SK-N-SH (cell line): ENCODE results near the gene HS3ST1. TPM values are rescaled to one million over a fixed set of nuclear protein-coding genes. Genes with fewer than 3 reads are reported as not detected.

Experiments used
- CTCF ChIA-PET: fragments of 300-600, 350-600 bp; formaldehyde crosslinking; extraction: SDS; loops from one replicate; lab custom pipeline; 2021; lab: Yijun Ruan, JAX
- POLR2A ChIA-PET: fragments of 350-600 bp; sonication (Branson Sonifier 250); formaldehyde crosslinking; extraction: SDS; loops from one replicate; lab custom pipeline; 2020; ENCODE audit warnings: antibody characterized with exemption, inconsistent platforms; lab: Yijun Ruan, JAX
- DNase-seq: peaks from one replicate; pipeline ENCODE4 v3.0.0; 2012
- H2AFZ ChIP-seq: fragments of 200-600 bp; sonication (generic); 2 replicates; pipeline ENCODE4 v1.8.1; 2016; ENCODE audit warnings: antibody characterized with exemption, mild to moderate bottlenecking, low read depth
- H3F3A ChIP-seq: fragments of 200-600 bp; sonication (generic); replicated peaks from 2 replicates; pipeline ENCODE3; 2016; ENCODE audit warnings: antibody characterized with exemption, mild to moderate bottlenecking; ENCODE audit not compliant: insufficient read depth
- H3K27ac ChIP-seq, 2 experiments: fragments of 200-500 bp in 1 of 2; fragments of 200-600 bp in 1 of 2; sonication (Bioruptor generic) in 1 of 2; sonication (generic), shearing (Covaris generic) in 1 of 2; 2 replicates each; pipeline versions ENCODE4 v1.5.1 to v1.6.1; 2014 to 2016; ENCODE audit warnings: low read depth in 2 of 2, inconsistent platforms in 1 of 2, low read length in 1 of 2, mild to moderate bottlenecking in 1 of 2, mixed read lengths in 1 of 2
- H3K27me3 ChIP-seq: fragments of 200-600 bp; sonication (generic), shearing (Covaris generic); 2 replicates; pipeline ENCODE4 v1.6.1; 2016; ENCODE audit warnings: mixed run types; ENCODE audit not compliant: insufficient read depth
- H3K36me3 ChIP-seq, 2 experiments: fragments of 200-500 bp in 1 of 2; fragments of 200-600 bp in 1 of 2; sonication (Bioruptor generic) in 1 of 2; sonication (generic) in 1 of 2; replicated peaks in 1 of 2; 2 replicates each; pipeline versions ENCODE3 to v1.5.1; 2014 to 2016; ENCODE audit warnings: low read length in 1 of 2, mild to moderate bottlenecking in 1 of 2; ENCODE audit not compliant: insufficient read depth in 2 of 2, control insufficient read depth in 1 of 2
- H3K4me1 ChIP-seq, 2 experiments: fragments of 200-500 bp in 1 of 2; fragments of 200-600 bp in 1 of 2; sonication (Bioruptor generic) in 1 of 2; sonication (generic), shearing (Covaris generic) in 1 of 2; 2 replicates each; pipeline versions ENCODE4 v1.5.1 to v1.6.1; 2014 to 2016; ENCODE audit warnings: low read depth in 1 of 2, low read length in 1 of 2, mixed run types in 1 of 2; ENCODE audit not compliant: insufficient read depth in 2 of 2, control insufficient read depth in 1 of 2
- H3K4me2 ChIP-seq: fragments of 200-600 bp; sonication (generic), shearing (Covaris generic); 2 replicates; pipeline ENCODE4 v1.6.1; 2017; ENCODE audit warnings: mixed run types
- H3K4me3 ChIP-seq, 2 experiments: fragments of 200-500 bp in 1 of 2; fragments of 200-600 bp in 1 of 2; sonication (Bioruptor generic) in 1 of 2; sonication (generic), shearing (Covaris generic) in 1 of 2; 2 replicates each; pipeline versions ENCODE4 v1.5.1 to v1.8.1; 2014 to 2016; ENCODE audit warnings: low read depth in 2 of 2, inconsistent platforms in 1 of 2, low read length in 1 of 2, mild to moderate bottlenecking in 1 of 2, mixed read lengths in 1 of 2, moderate library complexity in 1 of 2
- H3K79me2 ChIP-seq: fragments of 200-600 bp; sonication (generic); 2 replicates; pipeline ENCODE4 v1.8.1; 2017; ENCODE audit warnings: mild to moderate bottlenecking; ENCODE audit not compliant: insufficient read depth
- H3K9ac ChIP-seq: fragments of 200-600 bp; sonication (generic); 2 replicates; pipeline ENCODE4 v1.6.1; 2017; ENCODE audit warnings: mixed run types
- H3K9me2 ChIP-seq: fragments of 200-600 bp; sonication (generic); 2 replicates; pipeline ENCODE4 v1.6.1; 2017; ENCODE audit warnings: mixed run types
- H3K9me3 ChIP-seq: fragments of 200-600 bp; sonication (generic); 2 replicates; pipeline ENCODE4 v1.6.1; 2017; ENCODE audit warnings: mixed run types, mild to moderate bottlenecking, moderate library complexity
- H4K20me1 ChIP-seq: fragments of 200-600 bp; sonication (generic); 2 replicates; pipeline ENCODE4 v1.6.1; 2017; ENCODE audit warnings: mild to moderate bottlenecking, mixed run types; ENCODE audit not compliant: insufficient read depth
- CHD2 ChIP-seq: fragments of 150-350 bp; IDR thresholded peaks from 2 replicates; pipeline ENCODE4 v1.6.1; 2018; ENCODE audit warnings: low read length; ENCODE audit not compliant: partially characterized antibody
- ELF1 ChIP-seq: IDR thresholded peaks from 2 replicates; pipeline ENCODE4 v1.4.0; 2012
- EZH2phosphoT487 ChIP-seq: fragments of 200-600 bp; sonication (generic); IDR thresholded peaks from 2 replicates; pipeline ENCODE4 v1.6.1; 2017; ENCODE audit warnings: low read depth, mixed run types, mild to moderate bottlenecking, antibody characterized with exemption, moderate library complexity, borderline replicate concordance
- POLR2AphosphoS5 ChIP-seq: IDR thresholded peaks from 2 replicates; pipeline ENCODE4 v1.6.1; 2012; ENCODE audit warnings: low read depth, low read length
- RCOR1 ChIP-seq: fragments of 150-350 bp; IDR thresholded peaks from 2 replicates; pipeline ENCODE4 v1.6.1; 2017; ENCODE audit warnings: antibody characterized with exemption, low read length
- RFX5 ChIP-seq: IDR thresholded peaks from 2 replicates; pipeline ENCODE4 v1.6.1; 2012; ENCODE audit warnings: mild to moderate bottlenecking, improper control_type of control experiment, low read length
- TCF12 ChIP-seq: IDR thresholded peaks from 2 replicates; pipeline ENCODE4 v1.4.0; 2012
- TEAD4 ChIP-seq: IDR thresholded peaks from 2 replicates; pipeline ENCODE4 v1.4.0; 2012; ENCODE audit warnings: mild to moderate bottlenecking, borderline replicate concordance; ENCODE audit not compliant: insufficient read depth
- WGBS: methylation state at CpG from one replicate; pipeline ENCODE4 v1.1.6; 2017; ENCODE audit warnings: low lambda C conversion rate; 5-methylcytosine and 5-hydroxymethylcytosine counted together
- polyA plus RNA-seq, 3 experiments: library from polyadenylated mRNA; depleted of rRNA; stranded (reverse); fragments of >200 nt; gene quantifications; 2 replicates each; pipeline ENCODE4 v1.2.3, GENCODE V29; 2012
- TF ChIP-seq, protein P1 (sequence below): IDR thresholded peaks from 2 replicates; pipeline ENCODE4 v1.6.1; 2012; ENCODE audit warnings: mild to moderate bottlenecking, low read depth, low read length, moderate library complexity
- TF ChIP-seq, protein P2 (sequence below): fragments of 150-350 bp; IDR thresholded peaks from 2 replicates; pipeline ENCODE4 v1.6.1; 2017; ENCODE audit warnings: antibody characterized with exemption, low read length, low read depth, borderline replicate concordance

The HS3ST1 gene
- polyA plus RNA-seq, 1 of the 3 experiments (the other 2 are of a cell fraction): not detected

DNA sequence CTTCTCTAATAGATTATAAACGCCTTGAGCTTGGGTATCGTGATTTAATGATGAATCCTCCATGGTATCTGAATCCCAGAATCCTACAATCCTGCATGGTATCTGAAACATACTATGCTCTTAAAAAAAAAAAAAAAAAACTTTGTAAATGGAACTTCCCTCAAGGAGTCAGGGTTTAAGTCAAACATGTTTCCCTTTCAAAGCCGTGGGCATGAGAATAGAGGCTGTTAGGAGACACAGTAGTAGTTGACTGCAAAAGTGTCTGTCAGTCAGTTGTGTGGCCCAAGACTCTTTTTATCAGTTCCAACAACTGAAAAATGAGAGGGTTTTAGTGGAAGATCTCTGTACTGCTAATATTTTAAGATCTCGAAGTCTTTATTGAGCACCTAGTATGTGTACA lies 2.4 kb upstream of the HS3ST1 start (continued):
- TF ChIP-seq, protein P1, sequence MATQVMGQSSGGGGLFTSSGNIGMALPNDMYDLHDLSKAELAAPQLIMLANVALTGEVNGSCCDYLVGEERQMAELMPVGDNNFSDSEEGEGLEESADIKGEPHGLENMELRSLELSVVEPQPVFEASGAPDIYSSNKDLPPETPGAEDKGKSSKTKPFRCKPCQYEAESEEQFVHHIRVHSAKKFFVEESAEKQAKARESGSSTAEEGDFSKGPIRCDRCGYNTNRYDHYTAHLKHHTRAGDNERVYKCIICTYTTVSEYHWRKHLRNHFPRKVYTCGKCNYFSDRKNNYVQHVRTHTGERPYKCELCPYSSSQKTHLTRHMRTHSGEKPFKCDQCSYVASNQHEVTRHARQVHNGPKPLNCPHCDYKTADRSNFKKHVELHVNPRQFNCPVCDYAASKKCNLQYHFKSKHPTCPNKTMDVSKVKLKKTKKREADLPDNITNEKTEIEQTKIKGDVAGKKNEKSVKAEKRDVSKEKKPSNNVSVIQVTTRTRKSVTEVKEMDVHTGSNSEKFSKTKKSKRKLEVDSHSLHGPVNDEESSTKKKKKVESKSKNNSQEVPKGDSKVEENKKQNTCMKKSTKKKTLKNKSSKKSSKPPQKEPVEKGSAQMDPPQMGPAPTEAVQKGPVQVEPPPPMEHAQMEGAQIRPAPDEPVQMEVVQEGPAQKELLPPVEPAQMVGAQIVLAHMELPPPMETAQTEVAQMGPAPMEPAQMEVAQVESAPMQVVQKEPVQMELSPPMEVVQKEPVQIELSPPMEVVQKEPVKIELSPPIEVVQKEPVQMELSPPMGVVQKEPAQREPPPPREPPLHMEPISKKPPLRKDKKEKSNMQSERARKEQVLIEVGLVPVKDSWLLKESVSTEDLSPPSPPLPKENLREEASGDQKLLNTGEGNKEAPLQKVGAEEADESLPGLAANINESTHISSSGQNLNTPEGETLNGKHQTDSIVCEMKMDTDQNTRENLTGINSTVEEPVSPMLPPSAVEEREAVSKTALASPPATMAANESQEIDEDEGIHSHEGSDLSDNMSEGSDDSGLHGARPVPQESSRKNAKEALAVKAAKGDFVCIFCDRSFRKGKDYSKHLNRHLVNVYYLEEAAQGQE: no peak
- TF ChIP-seq CHD2 (no peak), RCOR1 (no peak), EZH2phosphoT487 (no peak), TCF12 (no peak)

DNA sequence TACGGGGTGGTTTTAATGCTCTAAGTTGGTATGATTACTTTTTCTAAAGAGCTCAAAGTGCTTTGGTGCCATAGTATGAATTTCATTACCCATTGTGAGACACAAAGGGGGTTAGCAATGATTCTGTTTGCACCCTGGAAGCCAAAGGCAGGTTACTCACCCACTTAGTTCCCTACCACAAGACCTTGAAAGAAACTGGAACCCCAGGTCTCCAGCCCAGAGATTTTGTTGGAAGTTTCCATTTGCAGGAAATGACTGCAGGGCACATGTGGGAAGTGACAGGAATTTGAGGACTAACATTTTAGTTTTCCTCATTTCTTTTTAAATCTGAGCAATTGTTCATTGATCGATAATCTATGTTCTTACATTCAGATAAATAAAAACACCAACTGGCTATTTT lies 1.8 kb upstream of the HS3ST1 start:
- no peaks in the 10 kb centered on the region for H4K20me1 ChIP-seq
- POLR2A ChIA-PET: no interaction called here
- H3F3A ChIP-seq: no peaks in the 10 kb centered on the region
- no peak overlapping the region for H3K4me3 ChIP-seq
- no peaks in the 10 kb centered on the region for H3K27me3 ChIP-seq
- no peaks in the 10 kb centered on the region for H3K4me1 ChIP-seq
- H3K9ac ChIP-seq: no peak overlapping the region
- no peak for TF ChIP-seq ELF1
- H3K27ac ChIP-seq: no peak overlapping the region
- no peaks in the 10 kb centered on the region for H3K36me3 ChIP-seq
- no peak overlapping the region for H3K4me2 ChIP-seq
- no peaks in the 10 kb centered on the region for H3K79me2 ChIP-seq
- no peak for DNase-seq
- no peaks in the 10 kb centered on the region for H3K9me3 ChIP-seq
- WGBS: 29% methylated on average over 2 of the region's 2 CpGs
- H2AFZ ChIP-seq: no peak overlapping the region
- no peaks in the 10 kb centered on the region for H3K9me2 ChIP-seq
- CTCF ChIA-PET: no interaction called here

DNA sequence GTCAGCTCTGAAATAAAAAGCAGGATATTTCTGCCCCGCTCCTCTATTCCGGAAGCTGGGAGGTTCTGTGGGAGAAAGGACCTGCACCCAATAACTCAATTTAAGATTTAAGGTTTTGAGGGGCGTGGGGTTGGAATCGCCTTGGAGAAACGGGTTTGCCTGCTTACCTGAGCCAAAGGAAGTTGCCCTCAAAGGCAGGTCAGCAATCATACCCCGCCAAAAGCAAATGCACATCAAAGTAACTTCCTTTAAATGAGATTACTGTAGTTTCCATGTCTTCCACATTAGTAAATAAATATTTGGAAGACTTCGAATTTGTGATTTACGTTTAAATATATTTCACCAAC lies 978 bp upstream of the HS3ST1 start:
- TF ChIP-seq POLR2AphosphoS5 (no peak), RFX5 (no peak), TEAD4 (no peak)
- TF ChIP-seq, protein P2, sequence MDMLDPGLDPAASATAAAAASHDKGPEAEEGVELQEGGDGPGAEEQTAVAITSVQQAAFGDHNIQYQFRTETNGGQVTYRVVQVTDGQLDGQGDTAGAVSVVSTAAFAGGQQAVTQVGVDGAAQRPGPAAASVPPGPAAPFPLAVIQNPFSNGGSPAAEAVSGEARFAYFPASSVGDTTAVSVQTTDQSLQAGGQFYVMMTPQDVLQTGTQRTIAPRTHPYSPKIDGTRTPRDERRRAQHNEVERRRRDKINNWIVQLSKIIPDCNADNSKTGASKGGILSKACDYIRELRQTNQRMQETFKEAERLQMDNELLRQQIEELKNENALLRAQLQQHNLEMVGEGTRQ: no peak
- no peak for DNase-seq
- CTCF ChIA-PET: no interaction called here
- Histone ChIP-seq H4K20me1 (no peaks in the 10 kb centered on the region), H3K36me3 (no peaks in the 10 kb centered on the region), H3K9me2 (no peaks in the 10 kb centered on the region), H3K4me1 (no peaks in the 10 kb centered on the region), H3K4me3 (no peak overlapping the region), H3K9me3 (no peaks in the 10 kb centered on the region), H3K27me3 (no peaks in the 10 kb centered on the region), H2AFZ (no peak overlapping the region), H3K9ac (no peak overlapping the region), H3K4me2 (no peak overlapping the region), H3K79me2 (no peaks in the 10 kb centered on the region), H3K27ac (no peak overlapping the region), H3F3A (no peaks in the 10 kb centered on the region)
- POLR2A ChIA-PET: no interaction called here
- WGBS: 5% methylated on average over 8 of the region's 8 CpGs
